Epithelial cell of proximal tubule (primary cell): Measurements from ENCODE around the gene TBC1D22A. TPM values are rescaled to one million over a fixed set of nuclear protein-coding genes. Genes with fewer than 3 reads are reported as not detected.

ENCODE experiments used
- DNase-seq: peaks from one replicate; pipeline ENCODE4 v3.0.0-alpha.2; 2011; ENCODE audit warnings: low read depth
- H3K4me3 ChIP-seq: 2 replicates; pipeline ENCODE4 v1.5.1; 2011; ENCODE audit warnings: low read depth, mild to moderate bottlenecking, low read length
- total RNA-seq: library from RNA; depleted of rRNA; stranded (reverse); fragments of >200 nt; gene quantifications from 2 replicates; pipeline ENCODE4 v1.2.3, GENCODE V29; 2015
- TF ChIP-seq, protein P1 (sequence below): conservative IDR thresholded peaks from 2 replicates; pipeline ENCODE4 v1.5.1; 2012; ENCODE audit warnings: low read depth, mild to moderate bottlenecking, low read length

The TBC1D22A gene
- total RNA-seq, 1 donor from 2014 or later: 22.7 TPM

GRCh38 chr22:46744581-46744980, 17.9 kb upstream of the TBC1D22A start:
- no peak for DNase-seq
- no peak overlapping the region for H3K4me3 ChIP-seq
- TF ChIP-seq, protein P1, sequence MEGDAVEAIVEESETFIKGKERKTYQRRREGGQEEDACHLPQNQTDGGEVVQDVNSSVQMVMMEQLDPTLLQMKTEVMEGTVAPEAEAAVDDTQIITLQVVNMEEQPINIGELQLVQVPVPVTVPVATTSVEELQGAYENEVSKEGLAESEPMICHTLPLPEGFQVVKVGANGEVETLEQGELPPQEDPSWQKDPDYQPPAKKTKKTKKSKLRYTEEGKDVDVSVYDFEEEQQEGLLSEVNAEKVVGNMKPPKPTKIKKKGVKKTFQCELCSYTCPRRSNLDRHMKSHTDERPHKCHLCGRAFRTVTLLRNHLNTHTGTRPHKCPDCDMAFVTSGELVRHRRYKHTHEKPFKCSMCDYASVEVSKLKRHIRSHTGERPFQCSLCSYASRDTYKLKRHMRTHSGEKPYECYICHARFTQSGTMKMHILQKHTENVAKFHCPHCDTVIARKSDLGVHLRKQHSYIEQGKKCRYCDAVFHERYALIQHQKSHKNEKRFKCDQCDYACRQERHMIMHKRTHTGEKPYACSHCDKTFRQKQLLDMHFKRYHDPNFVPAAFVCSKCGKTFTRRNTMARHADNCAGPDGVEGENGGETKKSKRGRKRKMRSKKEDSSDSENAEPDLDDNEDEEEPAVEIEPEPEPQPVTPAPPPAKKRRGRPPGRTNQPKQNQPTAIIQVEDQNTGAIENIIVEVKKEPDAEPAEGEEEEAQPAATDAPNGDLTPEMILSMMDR: no peak

- TF ChIP-seq, protein P1: no peak
- no peak for DNase-seq
- H3K4me3 ChIP-seq: no peak overlapping the region
These were observed 16.3 kb upstream of the TBC1D22A start for GRCh38 chr22:46746192-46746591.

DNA sequence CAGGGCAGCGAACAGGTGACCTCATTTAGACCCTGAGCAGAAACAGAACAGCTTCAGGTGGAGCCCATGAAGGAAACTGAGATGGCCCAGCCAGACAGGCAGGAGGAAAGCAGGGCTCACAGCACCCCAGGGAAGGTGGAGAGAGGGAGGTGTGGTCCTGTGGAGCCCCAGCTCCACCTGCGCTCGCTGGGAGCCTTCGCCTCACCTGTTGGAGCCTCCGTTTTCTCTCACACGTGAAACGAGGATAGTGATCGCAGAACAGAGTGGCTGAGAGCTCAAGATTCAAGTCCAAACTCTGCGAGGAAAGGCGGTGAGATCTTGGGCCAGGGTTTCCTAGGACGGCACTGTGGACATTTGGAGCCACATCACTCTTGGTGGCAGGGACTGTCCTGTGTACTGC, 15.8 kb upstream of the TBC1D22A start:
- TF ChIP-seq, protein P1: no peak
- DNase-seq: no peak

DNA sequence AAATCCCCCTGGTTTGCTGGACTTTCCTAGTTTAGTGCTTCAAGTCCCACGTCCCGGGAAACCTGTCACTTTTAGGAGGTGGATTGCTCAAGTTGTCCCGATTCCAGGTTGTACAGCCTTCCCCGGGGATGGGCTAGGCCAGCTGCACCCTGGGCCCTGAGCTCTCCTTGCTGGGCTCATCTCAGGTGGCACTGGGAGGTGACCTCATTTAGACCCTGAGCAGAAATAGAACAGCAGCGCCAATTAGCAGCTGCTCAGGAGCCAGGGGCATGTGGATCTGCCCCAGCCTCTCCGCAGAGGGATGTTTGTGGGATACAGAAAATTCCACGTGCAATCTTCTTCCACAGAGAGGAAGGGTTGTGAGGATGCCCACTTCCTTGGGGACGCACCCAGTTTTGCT, 14.8 kb upstream of the TBC1D22A start:
- TF ChIP-seq, protein P1: no peak
- DNase-seq: no peak
- no peak overlapping the region for H3K4me3 ChIP-seq

More for the DNA sequence above, 15.8 kb upstream of the TBC1D22A start:
- H3K4me3 ChIP-seq: no peak overlapping the region

- no peak overlapping the region for H3K4me3 ChIP-seq
- TF ChIP-seq, protein P1: no peak
- no peak for DNase-seq
These were observed 14.1 kb upstream of the TBC1D22A start for GRCh38 chr22:46748206-46748907.

GRCh38 chr22:46748908-46749675, 13.4 kb upstream of the TBC1D22A start:
- TF ChIP-seq, protein P1: no peak
- no peak for DNase-seq

More at GRCh38 chr22:46748908-46749675, 13.4 kb upstream of the TBC1D22A start:
- no peak overlapping the region for H3K4me3 ChIP-seq
